Measurements from ENCODE around the gene ERCC4. TPM values are rescaled to one million over a fixed set of nuclear protein-coding genes. Genes with fewer than 3 reads are reported as not detected.

Gene ERCC4
- polyA plus RNA-seq, 1 of the 3 experiments (the other 2 are of a cell fraction): 1.8 TPM

DNA sequence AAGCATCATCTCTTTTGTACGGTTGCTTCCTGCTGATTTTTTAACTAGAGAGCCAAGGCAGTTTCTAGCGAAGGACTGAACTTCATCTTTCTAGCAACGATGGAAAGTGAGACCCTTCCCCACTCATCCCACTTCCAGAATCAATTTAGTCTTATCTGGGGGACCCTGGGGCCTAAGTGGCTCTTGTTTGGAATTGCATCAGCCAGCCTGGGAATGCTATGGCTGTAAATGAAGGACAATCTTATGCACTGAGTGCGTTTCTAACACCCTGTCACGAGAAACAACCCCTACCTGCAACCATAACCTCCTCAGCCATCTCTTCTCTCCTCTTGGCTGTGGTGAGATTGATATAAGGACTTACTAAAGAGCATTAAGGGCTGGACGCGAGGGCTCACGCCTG lies 64.8 kb downstream of the ERCC4 start:
- H2AFZ ChIP-seq (ENCODE audit: low read depth): no peak overlapping the region
- H3K4me1 ChIP-seq (ENCODE audit: control insufficient read depth in 1 of 2, insufficient read depth in 2 of 2, low read depth in 1 of 2, low read length in 1 of 2): no peaks in the 10 kb centered on the region; a peak in 2 of 4 replicates
- no peaks in the 10 kb centered on the region for H3F3A ChIP-seq (replicated peaks; ENCODE audit: insufficient read depth)
- 84% methylated on average over 8 of the region's 8 CpGs for WGBS (ENCODE audit: low lambda C conversion rate)
- no peak for TF ChIP-seq RXRA (IDR thresholded peaks at IDR 0.05; ENCODE audit: borderline replicate concordance, low read depth)
- no peak for TF ChIP-seq EP300 (IDR thresholded peaks at IDR 0.05; ENCODE audit: borderline replicate concordance in 1 of 2, low read depth in 1 of 2, low read length in 1 of 2)
- no peak for TF ChIP-seq TAF1 (IDR thresholded peaks at IDR 0.05; ENCODE audit: borderline replicate concordance, low read depth, low read length)
- no peak for TF ChIP-seq RFX5 (IDR thresholded peaks at IDR 0.05; ENCODE audit: low read length)
- no peak for TF ChIP-seq MEF2A (IDR thresholded peaks at IDR 0.05; ENCODE audit: borderline replicate concordance, low read depth)
- no peak for TF ChIP-seq FOXJ3 (CRISPR knock-in tag; IDR thresholded peaks at IDR 0.05)
- TF ChIP-seq GABPA (IDR thresholded peaks at IDR 0.05; ENCODE audit: low read depth): no peak
- no peak for TF ChIP-seq FOSL2 (IDR thresholded peaks at IDR 0.05; ENCODE audit: borderline replicate concordance, low read depth)
- TF ChIP-seq, protein P1, sequence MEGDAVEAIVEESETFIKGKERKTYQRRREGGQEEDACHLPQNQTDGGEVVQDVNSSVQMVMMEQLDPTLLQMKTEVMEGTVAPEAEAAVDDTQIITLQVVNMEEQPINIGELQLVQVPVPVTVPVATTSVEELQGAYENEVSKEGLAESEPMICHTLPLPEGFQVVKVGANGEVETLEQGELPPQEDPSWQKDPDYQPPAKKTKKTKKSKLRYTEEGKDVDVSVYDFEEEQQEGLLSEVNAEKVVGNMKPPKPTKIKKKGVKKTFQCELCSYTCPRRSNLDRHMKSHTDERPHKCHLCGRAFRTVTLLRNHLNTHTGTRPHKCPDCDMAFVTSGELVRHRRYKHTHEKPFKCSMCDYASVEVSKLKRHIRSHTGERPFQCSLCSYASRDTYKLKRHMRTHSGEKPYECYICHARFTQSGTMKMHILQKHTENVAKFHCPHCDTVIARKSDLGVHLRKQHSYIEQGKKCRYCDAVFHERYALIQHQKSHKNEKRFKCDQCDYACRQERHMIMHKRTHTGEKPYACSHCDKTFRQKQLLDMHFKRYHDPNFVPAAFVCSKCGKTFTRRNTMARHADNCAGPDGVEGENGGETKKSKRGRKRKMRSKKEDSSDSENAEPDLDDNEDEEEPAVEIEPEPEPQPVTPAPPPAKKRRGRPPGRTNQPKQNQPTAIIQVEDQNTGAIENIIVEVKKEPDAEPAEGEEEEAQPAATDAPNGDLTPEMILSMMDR (IDR thresholded peaks at IDR 0.05): no peak
- no peak for TF ChIP-seq TCF12 (IDR thresholded peaks at IDR 0.05)
- TF ChIP-seq, protein P2, sequence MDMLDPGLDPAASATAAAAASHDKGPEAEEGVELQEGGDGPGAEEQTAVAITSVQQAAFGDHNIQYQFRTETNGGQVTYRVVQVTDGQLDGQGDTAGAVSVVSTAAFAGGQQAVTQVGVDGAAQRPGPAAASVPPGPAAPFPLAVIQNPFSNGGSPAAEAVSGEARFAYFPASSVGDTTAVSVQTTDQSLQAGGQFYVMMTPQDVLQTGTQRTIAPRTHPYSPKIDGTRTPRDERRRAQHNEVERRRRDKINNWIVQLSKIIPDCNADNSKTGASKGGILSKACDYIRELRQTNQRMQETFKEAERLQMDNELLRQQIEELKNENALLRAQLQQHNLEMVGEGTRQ (IDR thresholded peaks at IDR 0.05; ENCODE audit: borderline replicate concordance, low read depth, low read length): no peak
- TF ChIP-seq, protein P3, sequence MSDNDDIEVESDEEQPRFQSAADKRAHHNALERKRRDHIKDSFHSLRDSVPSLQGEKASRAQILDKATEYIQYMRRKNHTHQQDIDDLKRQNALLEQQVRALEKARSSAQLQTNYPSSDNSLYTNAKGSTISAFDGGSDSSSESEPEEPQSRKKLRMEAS (IDR thresholded peaks at IDR 0.05; ENCODE audit: low read depth): no peak
- no peaks in the 10 kb centered on the region for H3K9me2 ChIP-seq
- no peak overlapping the region for H3K9ac ChIP-seq
- ChIA-PET POLR2A (no interaction called here), CTCF (no interaction called here)
- no peaks in the 10 kb centered on the region for H4K20me1 ChIP-seq (ENCODE audit: insufficient read depth)
- no peak overlapping the region for H3K4me3 ChIP-seq (ENCODE audit: low read depth in 2 of 2, low read length in 1 of 2)
- no peaks in the 10 kb centered on the region for H3K36me3 ChIP-seq (replicated peaks in 1 of 2; ENCODE audit: control insufficient read depth in 1 of 2, insufficient read depth in 2 of 2, low read length in 1 of 2)
- H3K27ac ChIP-seq (ENCODE audit: low read depth in 2 of 2, low read length in 1 of 2): no peak overlapping the region
- H3K4me2 ChIP-seq: no peak overlapping the region
- no peaks in the 10 kb centered on the region for H3K79me2 ChIP-seq (ENCODE audit: insufficient read depth)
- no peaks in the 10 kb centered on the region for H3K27me3 ChIP-seq (ENCODE audit: insufficient read depth)
- no peak for DNase-seq
- 0 out of 2 replicates have a peak, but pooled peaks cover 4% of the 10 kb centered on the region for H3K9me3 ChIP-seq

DNA sequence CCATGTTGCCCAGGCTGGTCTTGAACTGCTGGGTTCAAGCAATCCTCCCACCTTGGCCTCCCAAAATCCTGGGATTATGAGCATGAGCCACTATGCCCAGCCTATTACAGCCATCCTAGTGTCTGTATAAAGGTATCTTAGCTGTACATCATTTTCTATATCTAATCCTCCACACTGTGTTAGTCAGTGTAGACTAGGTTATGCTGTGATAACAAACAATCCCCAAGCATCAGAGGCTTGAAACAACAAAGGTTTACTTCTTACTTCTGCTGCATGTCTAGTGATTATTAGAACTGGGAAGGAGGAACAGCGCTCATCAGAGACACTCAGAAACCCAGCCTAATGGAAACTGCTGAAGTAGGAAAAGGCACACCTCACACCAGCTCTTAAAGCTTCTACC lies 68.1 kb downstream of the ERCC4 start:
- no peak for TF ChIP-seq GATA2 (CRISPR knock-in tag; IDR thresholded peaks at IDR 0.05)
- TF ChIP-seq JUND (IDR thresholded peaks at IDR 0.05): no peak
- TF ChIP-seq RXRA (IDR thresholded peaks at IDR 0.05; ENCODE audit: borderline replicate concordance, low read depth): no peak
- no peak for TF ChIP-seq CHD2 (IDR thresholded peaks at IDR 0.05; ENCODE audit: low read length, partially characterized antibody)
- TF ChIP-seq, protein P4, sequence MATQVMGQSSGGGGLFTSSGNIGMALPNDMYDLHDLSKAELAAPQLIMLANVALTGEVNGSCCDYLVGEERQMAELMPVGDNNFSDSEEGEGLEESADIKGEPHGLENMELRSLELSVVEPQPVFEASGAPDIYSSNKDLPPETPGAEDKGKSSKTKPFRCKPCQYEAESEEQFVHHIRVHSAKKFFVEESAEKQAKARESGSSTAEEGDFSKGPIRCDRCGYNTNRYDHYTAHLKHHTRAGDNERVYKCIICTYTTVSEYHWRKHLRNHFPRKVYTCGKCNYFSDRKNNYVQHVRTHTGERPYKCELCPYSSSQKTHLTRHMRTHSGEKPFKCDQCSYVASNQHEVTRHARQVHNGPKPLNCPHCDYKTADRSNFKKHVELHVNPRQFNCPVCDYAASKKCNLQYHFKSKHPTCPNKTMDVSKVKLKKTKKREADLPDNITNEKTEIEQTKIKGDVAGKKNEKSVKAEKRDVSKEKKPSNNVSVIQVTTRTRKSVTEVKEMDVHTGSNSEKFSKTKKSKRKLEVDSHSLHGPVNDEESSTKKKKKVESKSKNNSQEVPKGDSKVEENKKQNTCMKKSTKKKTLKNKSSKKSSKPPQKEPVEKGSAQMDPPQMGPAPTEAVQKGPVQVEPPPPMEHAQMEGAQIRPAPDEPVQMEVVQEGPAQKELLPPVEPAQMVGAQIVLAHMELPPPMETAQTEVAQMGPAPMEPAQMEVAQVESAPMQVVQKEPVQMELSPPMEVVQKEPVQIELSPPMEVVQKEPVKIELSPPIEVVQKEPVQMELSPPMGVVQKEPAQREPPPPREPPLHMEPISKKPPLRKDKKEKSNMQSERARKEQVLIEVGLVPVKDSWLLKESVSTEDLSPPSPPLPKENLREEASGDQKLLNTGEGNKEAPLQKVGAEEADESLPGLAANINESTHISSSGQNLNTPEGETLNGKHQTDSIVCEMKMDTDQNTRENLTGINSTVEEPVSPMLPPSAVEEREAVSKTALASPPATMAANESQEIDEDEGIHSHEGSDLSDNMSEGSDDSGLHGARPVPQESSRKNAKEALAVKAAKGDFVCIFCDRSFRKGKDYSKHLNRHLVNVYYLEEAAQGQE (IDR thresholded peaks at IDR 0.05; ENCODE audit: low read depth, low read length): no peak
- TF ChIP-seq, protein P1 (IDR thresholded peaks at IDR 0.05): no peak
- H3K4me3 ChIP-seq (ENCODE audit: low read depth in 2 of 2, low read length in 1 of 2): no peak overlapping the region
- CTCF ChIA-PET: interaction anchor here (1.0 kb wide), 1 partner anchor 12 kb away, joined by 3 read pairs; no protein-coding TSS in a partner anchor
- H3K4me1 ChIP-seq (ENCODE audit: control insufficient read depth in 1 of 2, insufficient read depth in 2 of 2, low read depth in 1 of 2, low read length in 1 of 2): no peaks in the 10 kb centered on the region; a peak in 2 of 4 replicates
- H4K20me1 ChIP-seq (ENCODE audit: insufficient read depth): no peaks in the 10 kb centered on the region
- no peak overlapping the region for H3K9ac ChIP-seq
- H3K79me2 ChIP-seq (ENCODE audit: insufficient read depth): no peaks in the 10 kb centered on the region
- no peak overlapping the region for H3K4me2 ChIP-seq
- no peaks in the 10 kb centered on the region for H3K9me2 ChIP-seq
- H3F3A ChIP-seq (replicated peaks; ENCODE audit: insufficient read depth): no peaks in the 10 kb centered on the region
- H3K27ac ChIP-seq (ENCODE audit: low read depth in 2 of 2, low read length in 1 of 2): no peak overlapping the region
- no peaks in the 10 kb centered on the region for H3K27me3 ChIP-seq (ENCODE audit: insufficient read depth)
- H2AFZ ChIP-seq (ENCODE audit: low read depth): no peak overlapping the region
- H3K36me3 ChIP-seq (replicated peaks in 1 of 2; ENCODE audit: control insufficient read depth in 1 of 2, insufficient read depth in 2 of 2, low read length in 1 of 2): no peaks in the 10 kb centered on the region
- DNase-seq: no peak
- POLR2A ChIA-PET: no interaction called here
- WGBS (ENCODE audit: low lambda C conversion rate): 79% methylated on average over 1 of the region's 1 CpG
- H3K9me3 ChIP-seq: no peaks in the 10 kb centered on the region

All from SK-N-SH (cell line).